Gastrocnemius medialis (tissue), 4 donors: ENCODE data around the gene PTGDS.

Experiments used
- POLR2A ChIP-seq, 2 donors: fragments of 450-650 bp; IDR thresholded peaks; one replicate each; pipeline ENCODE4 v1.6.1; 2017; ENCODE audit warnings: antibody characterized with exemption in 2 of 2, mild to moderate bottlenecking in 2 of 2, moderate library complexity in 2 of 2
- TF ChIP-seq, protein P1 (sequence below), 5 experiments: fragments of 450-650 bp in 3 of 5; fragments of 200-600 bp in 2 of 5; sonication (generic) in 2 of 5; IDR thresholded peaks in 4 of 5; conservative IDR thresholded peaks in 1 of 5; 1 replicate in 4 of 5; 2 replicates in 1 of 5; pipeline ENCODE4 v1.5.1; 2016 to 2019; ENCODE audit warnings: antibody characterized with exemption in 5 of 5, mild to moderate bottlenecking in 3 of 5, moderate library complexity in 3 of 5

DNA sequence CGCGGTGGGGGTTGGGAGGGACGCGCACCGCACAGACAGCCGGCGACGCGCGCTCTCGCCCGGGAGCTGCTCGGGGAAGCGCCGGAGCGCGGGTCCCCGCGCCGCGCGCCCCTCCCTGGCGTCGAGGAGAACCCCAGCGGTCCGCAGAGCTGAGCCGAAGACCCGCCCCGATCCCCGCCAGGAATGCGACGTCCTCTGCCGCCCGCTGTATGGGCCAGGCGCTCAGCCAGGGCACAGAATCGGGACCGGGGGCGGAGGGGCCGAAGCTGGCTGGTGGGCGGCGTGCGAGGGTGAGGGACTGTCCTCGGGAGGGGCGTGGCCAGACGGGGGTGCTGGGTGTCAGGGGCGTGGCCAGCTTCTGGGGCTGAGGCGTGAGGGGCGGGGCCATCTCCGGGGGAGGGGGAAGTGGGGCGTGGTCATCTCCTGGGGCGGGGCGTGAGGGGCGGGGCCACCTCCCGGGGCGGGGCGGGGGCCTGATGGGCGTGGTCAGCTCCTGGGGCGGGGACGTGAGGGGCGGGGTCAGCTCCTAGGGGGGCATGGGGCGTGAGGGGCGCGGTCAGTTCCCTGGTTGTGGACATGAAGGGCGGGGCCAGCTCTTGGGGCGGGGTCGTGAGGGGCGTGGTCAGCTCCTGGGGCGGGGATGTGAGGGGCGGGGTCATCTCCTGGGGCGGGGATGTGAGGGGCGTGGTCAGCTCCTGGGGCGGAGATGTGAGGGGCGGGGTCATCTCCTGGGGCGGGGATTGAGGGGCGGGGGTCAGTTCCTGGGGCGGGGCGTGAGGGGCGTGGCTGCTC lies 965 bp downstream of the PTGDS start:
- TF ChIP-seq, protein P1, sequence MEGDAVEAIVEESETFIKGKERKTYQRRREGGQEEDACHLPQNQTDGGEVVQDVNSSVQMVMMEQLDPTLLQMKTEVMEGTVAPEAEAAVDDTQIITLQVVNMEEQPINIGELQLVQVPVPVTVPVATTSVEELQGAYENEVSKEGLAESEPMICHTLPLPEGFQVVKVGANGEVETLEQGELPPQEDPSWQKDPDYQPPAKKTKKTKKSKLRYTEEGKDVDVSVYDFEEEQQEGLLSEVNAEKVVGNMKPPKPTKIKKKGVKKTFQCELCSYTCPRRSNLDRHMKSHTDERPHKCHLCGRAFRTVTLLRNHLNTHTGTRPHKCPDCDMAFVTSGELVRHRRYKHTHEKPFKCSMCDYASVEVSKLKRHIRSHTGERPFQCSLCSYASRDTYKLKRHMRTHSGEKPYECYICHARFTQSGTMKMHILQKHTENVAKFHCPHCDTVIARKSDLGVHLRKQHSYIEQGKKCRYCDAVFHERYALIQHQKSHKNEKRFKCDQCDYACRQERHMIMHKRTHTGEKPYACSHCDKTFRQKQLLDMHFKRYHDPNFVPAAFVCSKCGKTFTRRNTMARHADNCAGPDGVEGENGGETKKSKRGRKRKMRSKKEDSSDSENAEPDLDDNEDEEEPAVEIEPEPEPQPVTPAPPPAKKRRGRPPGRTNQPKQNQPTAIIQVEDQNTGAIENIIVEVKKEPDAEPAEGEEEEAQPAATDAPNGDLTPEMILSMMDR (IDR thresholded peaks at IDR 0.05 in 4 of 5, conservative IDR thresholded peaks at IDR 0.05 in 1 of 5), result no peak
- no peak for TF ChIP-seq POLR2A (IDR thresholded peaks at IDR 0.05)
